Measurements from ENCODE around the gene PPFIBP1. TPM values are rescaled to one million over a fixed set of nuclear protein-coding genes. Genes with fewer than 3 reads are reported as not detected.
"Not testable (repeated sequence)": the region's sequence is repeated elsewhere in the genome, so short reads cannot be mapped to it uniquely, and the experiment has no call there.

The PPFIBP1 gene
- total RNA-seq, 2 donors from 2014 or later: 26.2 to 37.2 TPM

DNA sequence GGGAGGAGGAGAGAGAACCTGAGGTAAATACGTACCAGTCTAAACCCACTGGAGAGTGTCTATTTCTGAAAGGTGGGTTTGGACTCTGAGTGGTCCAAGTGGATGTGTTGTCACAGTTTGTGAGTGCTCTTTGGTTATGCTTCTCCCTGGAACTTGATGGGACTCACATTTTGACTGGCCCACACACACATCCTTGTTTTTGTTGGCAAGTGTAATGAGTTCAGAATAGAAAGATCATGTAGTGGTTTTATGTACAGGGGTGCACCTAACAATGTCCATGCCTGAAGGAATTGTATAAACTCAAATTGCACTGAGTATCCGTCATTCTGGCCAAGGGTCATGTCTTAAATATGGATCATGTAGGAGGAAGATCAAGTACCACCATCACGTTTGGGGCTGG is 4.8 kb downstream of the PPFIBP1 start:
- DNase-seq (ENCODE audit: low spot score in 2 of 2) (no peak), ATAC-seq (no peak)
- Mint-ChIP-seq H3K9me3 (no peaks in the 10 kb centered on the region), H3K36me3 (no peaks in the 10 kb centered on the region), H3K27ac (no peak overlapping the region)

DNA sequence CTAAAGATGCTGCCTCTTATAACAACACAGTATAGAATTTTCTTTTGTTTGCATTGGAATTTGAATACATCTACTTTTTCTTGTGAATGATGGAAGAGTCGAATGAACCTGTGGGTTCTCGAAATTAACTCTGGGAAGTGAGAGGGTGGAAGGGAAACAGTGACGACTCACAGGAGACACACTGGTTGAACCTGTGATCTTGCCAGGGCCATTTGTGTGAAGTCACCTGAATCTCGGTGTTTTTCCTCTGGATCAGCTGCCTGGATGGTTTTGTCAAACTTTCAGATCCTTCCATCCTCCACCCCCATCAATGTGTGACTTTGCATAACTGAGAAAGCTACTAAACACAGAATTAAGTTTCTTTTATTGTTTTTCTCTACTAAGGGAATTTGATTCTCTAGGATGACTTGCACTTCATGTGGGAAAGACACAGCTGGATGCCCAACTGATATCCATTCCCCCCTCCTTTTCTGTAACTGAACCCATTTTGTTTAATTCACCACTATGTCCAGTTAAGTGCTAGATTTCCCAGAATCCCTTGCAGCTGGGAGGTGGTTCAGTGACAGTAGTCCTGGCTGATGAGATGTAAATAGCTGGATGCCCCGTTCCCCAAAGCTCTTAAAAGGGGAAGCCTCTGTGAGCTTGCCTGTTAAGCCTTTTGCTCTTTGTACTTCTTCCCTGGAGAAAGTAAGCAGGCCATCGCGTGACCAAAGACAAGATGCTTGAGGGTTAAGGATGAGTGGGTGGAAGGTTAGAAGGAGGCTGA is 6.3 kb downstream of the PPFIBP1 start:
- no peak for DNase-seq (ENCODE audit: low spot score in 2 of 2)
- H3K9me3 Mint-ChIP-seq: no peaks in the 10 kb centered on the region
- no peak for ATAC-seq
- H3K36me3 Mint-ChIP-seq: no peaks in the 10 kb centered on the region
- no peak overlapping the region for H3K27ac Mint-ChIP-seq

DNA sequence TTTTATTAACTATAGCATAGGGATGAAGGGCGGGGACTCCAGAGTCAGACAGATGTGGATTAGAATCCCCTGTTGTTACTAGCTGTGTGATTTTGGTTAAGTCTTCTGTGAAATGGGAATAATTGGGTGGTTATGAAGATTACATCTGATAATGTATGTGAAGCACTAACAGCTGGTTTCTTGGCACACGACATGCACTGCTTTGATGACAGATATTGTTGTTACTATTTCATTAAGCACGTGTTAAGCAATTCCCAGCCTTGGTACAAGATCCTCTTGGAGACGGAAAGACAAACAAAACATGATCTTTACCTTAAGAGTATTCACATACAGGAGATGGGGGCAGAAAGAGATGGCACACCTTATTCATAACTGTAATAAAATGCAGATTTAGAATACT is 7.9 kb downstream of the PPFIBP1 start:
- no peak for ATAC-seq
- Mint-ChIP-seq H3K9me3 (no peaks in the 10 kb centered on the region), H3K27ac (no peak overlapping the region), H3K36me3 (no peaks in the 10 kb centered on the region)
- no peak for DNase-seq (ENCODE audit: low spot score in 2 of 2)

DNA sequence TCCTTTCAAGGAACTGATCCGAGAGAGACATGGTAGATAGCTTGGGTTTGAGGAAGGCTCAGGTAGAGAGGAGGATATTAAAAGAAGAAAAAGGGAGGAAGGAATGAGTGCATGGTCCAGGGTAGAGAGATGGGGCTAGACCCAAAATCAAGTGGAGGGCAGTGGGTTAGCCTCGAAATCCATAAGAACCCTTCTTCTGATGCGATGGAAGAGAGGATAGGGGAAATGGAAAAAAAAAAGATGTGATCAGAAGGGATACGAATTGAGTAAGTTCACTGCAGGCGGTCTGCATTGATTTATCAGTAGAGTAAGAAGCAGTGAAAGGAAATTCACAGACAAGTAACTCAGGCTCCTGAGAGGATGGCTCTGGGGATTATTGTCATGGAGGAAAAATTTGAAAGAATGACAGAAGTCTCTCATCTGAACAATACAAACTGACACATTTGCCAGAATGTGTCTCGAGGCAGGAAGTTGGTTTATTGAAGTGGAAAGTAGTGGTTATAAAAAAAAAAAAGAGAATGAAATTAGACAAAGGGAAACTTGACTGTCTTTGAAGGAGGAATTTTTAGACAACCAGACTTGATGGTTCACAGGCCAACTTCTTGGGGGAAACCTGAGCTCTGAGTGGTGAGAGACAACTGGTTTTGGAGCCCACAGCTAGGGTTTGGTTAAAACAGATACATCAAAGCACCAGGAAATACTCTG is 10.2 kb downstream of the PPFIBP1 start:
- DNase-seq (ENCODE audit: low spot score in 2 of 2) (peak in 1 of 2 donors; percentile 47), ATAC-seq (peak; percentile 90 to 91)
- peaks cover 0 to 5% of the 10 kb centered on the region in 2 donors for H3K36me3 Mint-ChIP-seq
- H3K9me3 Mint-ChIP-seq: no peaks in the 10 kb centered on the region
- peak overlapping the region; percentile 65 to 81 for H3K27ac Mint-ChIP-seq

DNA sequence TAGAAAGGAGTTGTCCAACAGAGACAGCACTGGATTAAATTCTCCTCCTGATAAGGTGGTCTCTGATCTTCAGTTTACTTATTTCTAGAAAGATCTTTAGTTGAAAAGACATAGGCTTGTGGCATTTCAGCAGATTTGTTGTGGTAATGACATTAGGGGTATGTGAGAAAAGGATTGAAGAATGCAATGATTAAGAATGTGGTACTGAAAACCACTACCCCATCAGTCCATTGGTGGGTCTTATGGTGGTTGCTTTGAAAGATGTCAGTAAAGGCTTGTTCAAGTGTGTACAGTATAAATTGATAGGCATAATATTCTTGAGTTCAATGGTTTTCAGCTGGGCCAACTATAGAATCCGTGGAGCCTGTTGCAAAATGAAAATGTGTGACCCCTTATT is 10.8 kb downstream of the PPFIBP1 start:
- H3K9me3 Mint-ChIP-seq: no peaks in the 10 kb centered on the region
- H3K36me3 Mint-ChIP-seq: peaks cover 0 to 5% of the 10 kb centered on the region in 2 donors
- ATAC-seq (peak; percentile 63 to 67), DNase-seq (ENCODE audit: low spot score in 2 of 2) (no peak)
- peak overlapping the region; percentile 16 to 81 for H3K27ac Mint-ChIP-seq

DNA sequence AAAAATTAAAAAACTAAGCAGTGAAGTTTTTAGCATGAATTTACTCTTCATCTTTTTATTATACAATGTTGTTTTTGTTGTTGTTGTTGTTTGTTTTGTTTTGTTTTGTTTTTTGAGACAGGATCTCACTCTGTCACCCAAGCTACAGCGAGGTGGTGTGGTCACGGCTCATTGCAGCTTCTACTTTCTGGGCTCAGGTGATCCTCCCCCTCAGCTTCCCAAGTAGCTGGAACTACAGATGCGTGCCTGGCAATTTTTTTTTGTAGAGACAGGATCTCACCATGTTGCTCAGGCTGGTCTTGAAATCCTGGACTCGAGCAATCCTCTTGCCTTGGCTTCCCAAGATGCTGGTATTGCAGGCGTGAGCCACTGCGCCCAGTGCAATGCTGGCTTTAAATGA is 11.3 kb downstream of the PPFIBP1 start:
- H3K36me3 Mint-ChIP-seq: peaks cover 0 to 5% of the 10 kb centered on the region in 2 donors
- no peak for ATAC-seq

DNA sequence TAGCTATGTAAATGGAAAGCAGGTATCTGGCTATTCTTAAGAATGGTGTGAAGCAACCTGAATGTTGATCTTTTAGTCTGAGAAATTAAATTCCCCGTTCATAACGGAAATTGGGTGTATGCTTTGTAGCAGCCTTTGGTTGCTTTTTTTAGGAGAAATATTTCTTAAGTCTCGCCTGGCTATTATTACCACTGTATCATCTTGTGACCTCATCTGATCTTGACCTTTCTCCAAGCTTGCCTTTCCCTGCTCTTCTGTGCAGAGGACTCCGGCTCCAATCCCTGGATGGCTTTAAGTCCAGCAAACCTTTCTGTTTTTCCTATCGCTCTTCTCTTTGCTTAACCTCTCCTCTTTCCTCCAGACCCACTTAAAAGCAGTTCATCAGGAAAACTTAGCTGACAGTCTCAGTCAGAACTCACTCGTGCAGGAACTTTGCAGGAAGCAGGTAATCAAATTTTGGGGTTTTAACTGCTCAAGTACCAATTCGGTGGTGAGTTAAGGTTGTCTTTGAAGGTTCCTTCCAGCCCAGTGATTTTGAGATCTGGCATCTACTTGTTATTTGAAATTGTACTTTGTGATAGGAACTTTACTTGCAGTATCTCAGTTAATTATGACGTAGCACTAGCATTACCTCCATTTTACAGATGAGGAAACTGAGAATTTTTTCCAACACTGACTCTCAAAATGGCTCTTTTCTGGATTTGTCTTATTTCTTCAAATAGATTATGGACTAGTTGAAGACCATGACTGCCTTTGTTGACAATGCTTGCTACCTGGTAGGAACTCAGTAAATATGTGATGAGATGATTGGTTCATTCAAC is 14.1 kb downstream of the PPFIBP1 start:
- Mint-ChIP-seq H3K27ac (peak overlapping the region; percentile 7 to 25), H3K36me3 (peaks cover 0 to 5% of the 10 kb centered on the region in 2 donors), H3K9me3 (no peaks in the 10 kb centered on the region)
- ATAC-seq (no peak), DNase-seq (ENCODE audit: low spot score in 2 of 2) (no peak)

More for the DNA sequence above, 11.3 kb downstream of the PPFIBP1 start:
- Mint-ChIP-seq H3K27ac (no peak overlapping the region), H3K9me3 (no peaks in the 10 kb centered on the region)
- DNase-seq (ENCODE audit: low spot score in 2 of 2): no peak

DNA sequence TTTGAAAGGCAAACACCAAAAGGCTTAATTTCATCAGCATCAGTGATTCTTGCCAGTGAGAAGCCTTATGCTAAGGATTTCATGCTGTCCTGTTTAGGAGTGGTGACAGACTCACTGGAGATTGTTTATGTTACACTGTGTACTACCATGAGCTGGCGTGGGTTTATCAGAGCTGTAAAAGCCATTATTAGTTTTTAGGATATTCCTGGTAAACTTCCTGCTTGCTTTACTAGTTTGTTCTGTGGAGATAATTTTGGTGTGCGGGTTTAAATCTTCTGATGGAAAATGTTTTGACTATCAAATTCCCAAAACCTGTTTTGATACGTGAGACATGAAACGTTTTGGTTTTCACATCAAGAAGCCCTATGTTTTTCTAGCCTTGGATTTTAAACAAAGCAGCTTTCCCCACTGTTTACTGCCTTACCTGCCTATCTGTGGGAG is 15.2 kb downstream of the PPFIBP1 start:
- no peak for ATAC-seq

DNA sequence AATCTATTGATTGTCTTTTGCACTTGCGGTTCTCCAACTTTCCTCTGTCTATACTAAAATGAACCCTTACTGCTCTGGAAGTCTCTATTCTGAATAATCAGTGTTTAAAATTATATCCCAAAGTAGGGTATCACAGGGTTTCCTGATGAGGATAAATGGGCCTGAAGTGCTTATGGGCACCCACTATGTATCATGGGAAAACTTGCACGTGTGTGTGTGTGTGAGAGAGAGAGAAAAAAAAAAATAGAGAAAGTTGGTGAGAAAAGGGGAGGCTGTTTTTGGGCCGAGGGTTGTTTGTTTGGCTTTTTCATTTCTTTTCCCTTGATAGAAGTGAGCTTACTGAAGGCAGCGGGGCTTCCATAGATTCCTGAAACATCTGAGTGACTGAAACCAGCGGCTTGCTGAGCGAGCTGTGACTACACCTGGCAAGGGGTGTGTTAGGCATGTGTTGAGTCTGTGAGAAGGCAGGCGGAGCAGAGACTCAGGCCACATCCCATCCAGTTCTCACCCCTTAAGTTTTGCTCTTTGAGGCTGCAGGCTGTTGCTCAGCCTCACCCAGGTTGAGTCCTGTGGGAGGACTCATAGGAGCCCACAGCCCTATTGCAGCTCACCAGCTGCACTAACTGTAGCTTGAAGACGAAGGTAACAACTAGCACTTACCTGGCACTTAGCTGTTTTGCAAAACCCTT is 17.2 kb downstream of the PPFIBP1 start:
- no peak for ATAC-seq
- H3K27ac Mint-ChIP-seq: no peak overlapping the region
- no peaks in the 10 kb centered on the region for H3K9me3 Mint-ChIP-seq
- H3K36me3 Mint-ChIP-seq: peaks cover 9 to 11% of the 10 kb centered on the region in 2 donors
- no peak for DNase-seq (ENCODE audit: low spot score in 2 of 2)

More for the DNA sequence above, 15.2 kb downstream of the PPFIBP1 start:
- no peak overlapping the region for H3K27ac Mint-ChIP-seq
- H3K9me3 Mint-ChIP-seq: no peaks in the 10 kb centered on the region
- peaks cover 2 to 7% of the 10 kb centered on the region in 2 donors for H3K36me3 Mint-ChIP-seq
- DNase-seq (ENCODE audit: low spot score in 2 of 2): no peak

DNA sequence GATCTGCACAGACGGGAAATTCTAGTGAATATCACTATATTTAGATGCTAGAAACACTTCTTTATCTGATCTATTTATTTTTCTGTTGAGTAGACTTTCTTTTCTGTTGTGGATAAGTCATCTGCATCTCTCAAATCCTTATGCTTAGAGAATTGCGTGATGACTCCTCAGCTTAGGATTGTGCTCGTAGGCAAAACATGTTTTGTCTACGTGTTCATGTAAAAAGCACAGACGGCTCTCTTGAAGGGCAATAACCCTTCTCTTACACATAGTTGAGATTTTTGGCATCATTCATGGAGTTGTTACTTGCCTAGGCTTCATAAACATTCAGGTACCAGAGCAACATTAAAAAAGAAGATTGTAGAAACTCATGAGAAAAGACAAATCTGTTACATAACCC is 18.6 kb downstream of the PPFIBP1 start:
- ATAC-seq (no peak), DNase-seq (ENCODE audit: low spot score in 2 of 2) (no peak)
- Mint-ChIP-seq H3K9me3 (no peaks in the 10 kb centered on the region), H3K27ac (no peak overlapping the region), H3K36me3 (peaks cover 9 to 11% of the 10 kb centered on the region in 2 donors)

DNA sequence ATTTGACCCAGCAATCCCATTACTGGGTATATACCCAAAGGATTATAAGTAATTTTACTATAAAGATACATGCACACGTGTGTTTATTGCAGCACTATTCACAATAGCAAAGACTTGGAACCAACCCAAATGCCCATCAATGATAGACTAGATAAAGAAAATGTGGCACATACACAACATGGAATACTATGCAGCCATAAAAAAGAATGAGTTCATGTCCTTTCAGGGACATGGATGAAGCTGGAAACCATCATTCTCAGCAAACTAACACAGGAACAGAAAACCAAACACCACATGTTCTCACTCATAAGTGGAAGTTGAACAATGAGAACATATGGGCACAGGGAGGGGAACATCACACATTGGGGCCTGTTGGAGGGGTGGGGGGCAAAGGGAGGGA is 20.9 kb downstream of the PPFIBP1 start:
- not testable (repeated sequence) for ATAC-seq; DNase-seq (ENCODE audit: low spot score in 2 of 2); H3K9me3 Mint-ChIP-seq; H3K27ac Mint-ChIP-seq; H3K36me3 Mint-ChIP-seq

DNA sequence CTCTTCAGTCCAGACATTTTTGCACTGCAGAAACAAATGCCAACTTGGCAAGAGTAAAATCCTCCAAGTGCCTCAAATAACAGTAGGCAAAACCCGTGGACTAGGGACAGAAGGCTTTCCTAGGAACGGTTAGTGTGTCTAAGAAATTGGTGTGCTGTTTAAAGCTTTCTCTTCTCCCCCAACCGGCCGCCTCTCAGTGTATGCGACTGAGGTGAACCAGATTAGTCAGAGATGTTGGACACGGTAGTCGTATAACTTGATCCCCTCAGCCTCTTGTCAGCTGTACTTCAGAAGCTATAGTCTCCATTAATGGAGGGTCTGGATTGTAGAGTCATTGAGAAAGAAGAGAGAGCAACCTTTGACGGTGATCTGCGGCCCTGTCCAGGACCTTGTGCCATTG is 21.7 kb downstream of the PPFIBP1 start:
- peaks cover 6 to 9% of the 10 kb centered on the region in 2 donors for H3K36me3 Mint-ChIP-seq
- ATAC-seq (no peak), DNase-seq (ENCODE audit: low spot score in 2 of 2) (no peak)
- no peak overlapping the region for H3K27ac Mint-ChIP-seq
- no peaks in the 10 kb centered on the region for H3K9me3 Mint-ChIP-seq

DNA sequence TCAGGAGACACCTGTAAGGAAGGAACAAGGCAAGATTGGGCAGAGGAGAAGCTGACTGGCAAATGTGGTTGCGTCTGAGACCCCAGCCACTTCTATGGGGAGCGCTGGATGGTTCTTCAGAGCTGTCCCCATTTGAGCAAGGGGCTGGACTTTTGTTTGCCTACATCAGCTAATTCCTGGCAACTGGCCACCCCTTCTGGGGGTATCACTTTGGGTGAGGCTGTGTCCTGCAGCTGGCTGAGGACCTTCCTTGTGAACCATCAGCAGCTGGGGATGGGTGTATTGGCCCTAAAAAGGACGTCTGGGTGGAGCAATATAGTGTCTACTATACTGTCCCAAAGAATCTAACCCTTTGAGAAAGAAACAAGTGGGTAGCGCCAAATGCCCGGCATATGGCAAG is 23.6 kb downstream of the PPFIBP1 start:
- no peaks in the 10 kb centered on the region for H3K9me3 Mint-ChIP-seq
- peaks cover 6 to 9% of the 10 kb centered on the region in 2 donors for H3K36me3 Mint-ChIP-seq
- H3K27ac Mint-ChIP-seq: no peak overlapping the region

DNA sequence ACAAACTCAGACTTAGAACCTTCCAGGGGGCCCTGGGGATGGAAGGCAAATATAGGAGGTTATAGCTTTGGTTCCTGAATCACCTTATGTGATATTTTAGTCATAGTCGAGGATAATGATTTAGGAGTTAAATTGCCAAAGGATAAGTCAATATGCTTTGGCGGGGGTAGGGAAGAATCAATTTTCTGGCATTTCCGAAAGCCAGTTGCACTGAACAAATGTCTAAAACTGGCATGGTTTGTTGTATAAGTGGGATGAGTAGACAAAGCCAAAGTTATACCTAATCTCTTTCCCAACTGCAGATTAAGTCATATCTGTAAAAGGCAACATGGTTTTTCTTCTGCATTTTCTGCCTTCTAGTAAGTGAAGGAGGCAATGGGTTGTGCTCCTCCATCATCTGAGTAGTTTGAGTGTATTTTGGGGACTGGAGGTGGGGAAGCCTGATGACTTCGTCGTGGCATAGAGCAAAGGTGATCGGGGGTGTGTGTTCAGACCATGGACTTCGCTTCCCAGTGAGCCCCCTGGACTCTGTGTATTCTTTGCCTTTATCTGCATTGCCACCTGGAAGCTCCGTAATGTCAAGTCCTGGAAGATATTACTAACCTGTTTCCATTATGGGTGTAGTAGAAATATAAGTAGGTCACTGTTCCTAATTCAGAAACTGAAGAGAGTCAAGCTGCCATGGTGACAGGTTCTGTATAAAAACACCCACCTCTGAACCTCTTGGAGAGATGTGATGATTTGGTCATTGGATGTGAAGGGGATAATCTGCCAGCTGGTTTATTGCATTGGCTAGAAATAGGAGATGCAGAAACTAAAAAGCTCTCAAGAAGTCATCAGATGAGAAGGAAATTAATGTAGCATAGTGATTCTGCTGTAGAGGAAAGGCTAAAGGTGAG is 24.5 kb downstream of the PPFIBP1 start:
- peaks cover 6 to 9% of the 10 kb centered on the region in 2 donors for H3K36me3 Mint-ChIP-seq
- H3K9me3 Mint-ChIP-seq: no peaks in the 10 kb centered on the region
- ATAC-seq (peak; percentile 46 to 78), DNase-seq (ENCODE audit: low spot score in 2 of 2) (no peak)
- no peak overlapping the region for H3K27ac Mint-ChIP-seq

More for the DNA sequence above, 23.6 kb downstream of the PPFIBP1 start:
- ATAC-seq: no peak
- DNase-seq (ENCODE audit: low spot score in 2 of 2): no peak

DNA sequence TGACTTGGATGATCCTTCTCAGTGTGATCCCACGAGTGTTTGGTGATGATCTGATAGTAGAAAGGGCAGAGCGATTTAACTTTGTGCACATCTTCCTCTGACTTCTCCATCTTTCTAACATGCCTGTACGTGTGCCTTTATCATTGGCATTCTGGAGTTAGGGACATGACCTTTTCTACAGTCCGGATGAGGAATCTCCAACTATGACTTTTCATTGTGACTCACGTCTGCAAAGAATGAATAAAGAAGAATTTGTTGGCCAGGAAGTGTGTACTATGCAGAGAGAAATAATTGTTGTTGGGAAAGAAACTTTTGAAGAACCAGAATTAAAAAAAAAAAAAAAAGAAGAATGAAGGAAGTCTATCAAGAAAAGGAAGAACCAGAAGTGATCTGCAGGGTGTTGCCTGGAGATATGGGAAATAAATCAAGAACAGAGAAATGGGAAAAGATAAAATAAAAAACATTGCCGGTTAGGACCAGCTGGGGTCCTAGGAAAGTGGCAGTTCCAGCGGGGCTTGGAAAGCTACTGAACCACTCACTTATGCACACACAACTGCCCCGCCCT is 25.3 kb downstream of the PPFIBP1 start:
- ATAC-seq (peak in 1 of 2 donors; percentile 59), DNase-seq (ENCODE audit: low spot score in 2 of 2) (no peak)
- H3K9me3 Mint-ChIP-seq: no peaks in the 10 kb centered on the region
- no peak overlapping the region for H3K27ac Mint-ChIP-seq
- H3K36me3 Mint-ChIP-seq: peaks cover 3 to 5% of the 10 kb centered on the region in 2 donors
